Peyer's patch (tissue), 4 donors: Measurements from ENCODE around the gene MYH7.
"Not testable (repeated sequence)": the region's sequence is repeated elsewhere in the genome, so short reads cannot be mapped to it uniquely, and the experiment has no call there.

Source experiments
- POLR2A ChIP-seq, 2 donors: fragments of 450-650 bp; IDR thresholded peaks; one replicate each; pipeline ENCODE4 v1.5.1; 2017; ENCODE audit warnings: antibody characterized with exemption in 2 of 2, mild to moderate bottlenecking in 2 of 2, moderate library complexity in 2 of 2
- TF ChIP-seq, protein P1 (sequence below), 6 experiments: fragments of 450-650 bp in 4 of 6; fragments of 200-600 bp in 2 of 6; sonication (generic) in 1 of 6; IDR thresholded peaks; one replicate each; pipeline ENCODE4 v1.5.1; 2017 to 2019; ENCODE audit warnings: antibody characterized with exemption in 6 of 6, mild to moderate bottlenecking in 3 of 6, moderate library complexity in 1 of 6

DNA sequence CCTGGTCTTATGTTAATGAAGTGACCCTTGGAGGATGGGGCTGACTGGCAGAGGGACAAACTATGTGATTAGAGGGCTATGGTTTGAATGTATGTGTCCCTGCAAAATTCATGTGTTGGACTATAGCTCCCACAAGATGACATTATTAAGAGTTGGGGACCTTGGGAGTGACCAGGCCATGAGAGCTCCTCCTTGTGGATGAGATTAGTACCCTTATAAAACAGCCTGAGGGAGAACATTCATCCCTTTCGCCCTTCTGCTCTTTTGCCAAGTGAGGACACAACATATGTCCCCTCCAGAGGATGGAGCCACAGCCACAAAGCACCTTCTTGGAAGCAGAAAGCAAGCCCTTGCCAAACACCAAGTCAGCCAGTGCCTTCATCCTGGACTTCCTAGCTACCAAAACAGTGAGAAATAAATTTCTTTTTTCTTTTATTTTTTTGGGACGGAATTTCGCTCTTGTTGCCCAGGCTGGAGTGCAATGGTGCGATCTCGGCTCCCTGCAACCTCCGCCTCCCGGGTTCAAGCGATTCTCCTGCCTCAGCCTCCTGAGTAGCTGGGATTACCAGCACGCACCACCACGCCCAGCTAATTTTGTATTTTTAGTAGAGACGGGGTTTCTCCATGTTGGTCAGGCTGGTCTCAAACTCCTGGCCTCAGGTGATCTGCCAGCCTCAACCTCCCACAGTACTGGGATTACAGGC lies 21.6 kb upstream of the MYH7 start:
- TF ChIP-seq, protein P1, sequence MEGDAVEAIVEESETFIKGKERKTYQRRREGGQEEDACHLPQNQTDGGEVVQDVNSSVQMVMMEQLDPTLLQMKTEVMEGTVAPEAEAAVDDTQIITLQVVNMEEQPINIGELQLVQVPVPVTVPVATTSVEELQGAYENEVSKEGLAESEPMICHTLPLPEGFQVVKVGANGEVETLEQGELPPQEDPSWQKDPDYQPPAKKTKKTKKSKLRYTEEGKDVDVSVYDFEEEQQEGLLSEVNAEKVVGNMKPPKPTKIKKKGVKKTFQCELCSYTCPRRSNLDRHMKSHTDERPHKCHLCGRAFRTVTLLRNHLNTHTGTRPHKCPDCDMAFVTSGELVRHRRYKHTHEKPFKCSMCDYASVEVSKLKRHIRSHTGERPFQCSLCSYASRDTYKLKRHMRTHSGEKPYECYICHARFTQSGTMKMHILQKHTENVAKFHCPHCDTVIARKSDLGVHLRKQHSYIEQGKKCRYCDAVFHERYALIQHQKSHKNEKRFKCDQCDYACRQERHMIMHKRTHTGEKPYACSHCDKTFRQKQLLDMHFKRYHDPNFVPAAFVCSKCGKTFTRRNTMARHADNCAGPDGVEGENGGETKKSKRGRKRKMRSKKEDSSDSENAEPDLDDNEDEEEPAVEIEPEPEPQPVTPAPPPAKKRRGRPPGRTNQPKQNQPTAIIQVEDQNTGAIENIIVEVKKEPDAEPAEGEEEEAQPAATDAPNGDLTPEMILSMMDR (IDR thresholded peaks at IDR 0.05): not testable (repeated sequence)
- TF ChIP-seq POLR2A (IDR thresholded peaks at IDR 0.05): not testable (repeated sequence)
